Natural killer cell (primary cell): ENCODE measurements around the gene ABHD16A. TPM values are rescaled to one million over a fixed set of nuclear protein-coding genes. Genes with fewer than 3 reads are reported as not detected.
A peak's percentile ranks its signal among the peaks of the same experiment; 100 is the strongest.

Experiments
- ATAC-seq, 3 donors: fragments of 150-1000 bp in 2 of 3; fragments of 200-7000 bp in 1 of 3; cut with Tn5 transposase; 1 replicate in 1 of 3; 2 replicates in 2 of 3; pipeline ENCODE4 v1.10.0; 2021; ENCODE audit warnings: mild to moderate bottlenecking in 2 of 3, moderate library complexity in 2 of 3
- DNase-seq, 2 donors: peaks; one replicate each; pipeline versions ENCODE4 v3.0.0 to v3.0.0-alpha.2; 2013 to 2021; ENCODE audit warnings: mixed read lengths in 1 of 2
- H3K27ac ChIP-seq: one replicate; pipeline ENCODE4 v1.5.1; 2013; ENCODE audit warnings: mild to moderate bottlenecking, low read length
- H3K27me3 ChIP-seq: one replicate; pipeline ENCODE4 v1.6.1; 2013; ENCODE audit warnings: low read length; ENCODE audit not compliant: control insufficient read depth, insufficient read depth
- H3K36me3 ChIP-seq: one replicate; pipeline ENCODE4 v1.6.1; 2013; ENCODE audit warnings: low read length; ENCODE audit not compliant: control insufficient read depth, insufficient read depth
- H3K4me1 ChIP-seq: one replicate; pipeline ENCODE4 v1.6.1; 2013; ENCODE audit warnings: low read length; ENCODE audit not compliant: control insufficient read depth, insufficient read depth
- H3K4me3 ChIP-seq: one replicate; pipeline ENCODE4 v1.5.1; 2013; ENCODE audit warnings: low read length
- H3K9me3 ChIP-seq: one replicate; pipeline ENCODE4 v1.6.1; 2013; ENCODE audit warnings: low read length; ENCODE audit not compliant: control insufficient read depth, insufficient read depth
- H3K27ac Mint-ChIP-seq, 2 donors: one replicate each; pipeline ENCODE4 v1.8.0; 2022; ENCODE audit warnings: mild to moderate bottlenecking in 2 of 2, mixed read lengths in 2 of 2, moderate library complexity in 1 of 2
- H3K27me3 Mint-ChIP-seq, 2 donors: one replicate each; pipeline ENCODE4 v1.8.0; 2022; ENCODE audit warnings: low read depth in 2 of 2, mixed read lengths in 2 of 2
- H3K36me3 Mint-ChIP-seq: one replicate; pipeline ENCODE4 v1.8.0; 2022; ENCODE audit warnings: mixed read lengths
- H3K4me1 Mint-ChIP-seq, 2 donors: one replicate each; pipeline ENCODE4 v1.8.0; 2022; ENCODE audit warnings: mixed read lengths in 2 of 2
- H3K4me3 Mint-ChIP-seq: one replicate; pipeline ENCODE4 v1.8.0; 2022; ENCODE audit warnings: mild to moderate bottlenecking, moderate library complexity, mixed read lengths
- H3K9me3 Mint-ChIP-seq, 2 donors: one replicate each; pipeline ENCODE4 v1.8.0; 2022; ENCODE audit warnings: mixed read lengths in 2 of 2
- WGBS: methylation state at CpG from one replicate; pipeline ENCODE4 v1.1.7; 2013; ENCODE audit warnings: missing lambda C conversion rate; ENCODE audit not compliant: insufficient coverage; 5-methylcytosine and 5-hydroxymethylcytosine counted together
- intact Hi-C: fragments of 100-400 bp; cut with micrococcal nuclease; formaldehyde crosslinking; loops from one replicate; pipeline ENCODE4 v1.14.2; 2022
- total RNA-seq, 4 donors: library from RNA; stranded (reverse); fragments of 120-200 nt in 1 of 4; gene quantifications; one replicate each; pipeline versions ENCODE4 v1.2.3 to v1.2.4, GENCODE V29; 2013 to 2022
- TF ChIP-seq, protein P1 (sequence below): fragments of 200-600 bp; IDR thresholded peaks from one replicate; pipeline ENCODE4 v1.8.0; 2022; ENCODE audit warnings: antibody characterized with exemption

Gene ABHD16A
- total RNA-seq, 3 donors from 2014 or later (not counting 1 experiment from before 2014, with no cell fraction given) = 92.0 to 97.6 (median 94.2) TPM

DNA sequence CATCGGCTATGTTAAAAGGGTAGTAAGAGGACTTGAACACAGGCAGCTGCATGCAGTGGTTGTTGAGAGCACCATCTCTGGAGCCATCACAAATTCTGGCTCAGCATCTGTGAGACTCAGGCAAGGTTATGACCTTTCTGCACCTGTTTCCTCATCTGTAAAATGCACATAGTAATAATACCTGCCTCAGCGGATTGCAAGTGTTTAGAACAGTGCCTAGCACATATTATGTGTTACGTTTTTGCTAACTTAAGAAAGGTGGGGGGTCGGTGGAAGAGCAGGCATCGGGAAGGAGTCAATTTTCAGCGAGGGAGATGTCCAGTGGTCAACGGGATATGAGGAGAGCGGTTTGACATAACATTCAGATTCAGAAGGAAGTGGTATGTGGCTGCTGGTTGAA, 25.2 kb downstream of the ABHD16A start:
- H3K4me3 Mint-ChIP-seq = no peak overlapping the region
- intact Hi-C loops = no loop called here
- Histone ChIP-seq H3K27ac (no peak overlapping the region), H3K27me3 (no peaks in the 10 kb centered on the region), H3K9me3 (no peaks in the 10 kb centered on the region), H3K4me3 (no peak overlapping the region), H3K4me1 (peaks cover 24% of the 10 kb centered on the region), H3K36me3 (no peaks in the 10 kb centered on the region)
- WGBS = 71% methylated on average over 8 of the region's 8 CpGs
- H3K36me3 Mint-ChIP-seq = no peaks in the 10 kb centered on the region
- H3K27ac Mint-ChIP-seq = peak overlapping the region in 1 of 2 donors; percentile 19
- ATAC-seq = no peak
- H3K9me3 Mint-ChIP-seq = no peaks in the 10 kb centered on the region
- DNase-seq = no peak
- TF ChIP-seq, protein P1, sequence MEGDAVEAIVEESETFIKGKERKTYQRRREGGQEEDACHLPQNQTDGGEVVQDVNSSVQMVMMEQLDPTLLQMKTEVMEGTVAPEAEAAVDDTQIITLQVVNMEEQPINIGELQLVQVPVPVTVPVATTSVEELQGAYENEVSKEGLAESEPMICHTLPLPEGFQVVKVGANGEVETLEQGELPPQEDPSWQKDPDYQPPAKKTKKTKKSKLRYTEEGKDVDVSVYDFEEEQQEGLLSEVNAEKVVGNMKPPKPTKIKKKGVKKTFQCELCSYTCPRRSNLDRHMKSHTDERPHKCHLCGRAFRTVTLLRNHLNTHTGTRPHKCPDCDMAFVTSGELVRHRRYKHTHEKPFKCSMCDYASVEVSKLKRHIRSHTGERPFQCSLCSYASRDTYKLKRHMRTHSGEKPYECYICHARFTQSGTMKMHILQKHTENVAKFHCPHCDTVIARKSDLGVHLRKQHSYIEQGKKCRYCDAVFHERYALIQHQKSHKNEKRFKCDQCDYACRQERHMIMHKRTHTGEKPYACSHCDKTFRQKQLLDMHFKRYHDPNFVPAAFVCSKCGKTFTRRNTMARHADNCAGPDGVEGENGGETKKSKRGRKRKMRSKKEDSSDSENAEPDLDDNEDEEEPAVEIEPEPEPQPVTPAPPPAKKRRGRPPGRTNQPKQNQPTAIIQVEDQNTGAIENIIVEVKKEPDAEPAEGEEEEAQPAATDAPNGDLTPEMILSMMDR = no peak
- H3K4me1 Mint-ChIP-seq = peaks cover 19 to 23% of the 10 kb centered on the region in 2 donors
- H3K27me3 Mint-ChIP-seq = peaks cover 0 to 3% of the 10 kb centered on the region in 2 donors

DNA sequence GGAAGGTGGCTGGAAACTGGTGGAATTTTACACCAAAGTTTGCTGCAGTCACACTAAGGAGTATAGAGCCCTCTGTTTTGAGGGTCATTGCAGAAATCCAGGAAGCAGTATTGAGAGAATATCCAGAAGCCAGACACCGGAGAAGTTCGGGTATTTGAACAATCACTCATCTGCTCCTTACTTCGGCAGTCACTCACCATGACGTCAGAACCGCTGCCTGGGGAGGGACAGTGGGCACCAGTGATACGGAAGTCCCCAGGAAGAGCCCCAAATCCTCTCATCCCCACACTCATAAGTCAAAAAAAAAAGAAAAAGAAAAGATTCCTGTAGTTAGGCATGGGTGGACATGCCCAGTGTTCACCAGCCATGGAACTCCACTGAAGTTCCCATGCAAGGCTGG, 26.2 kb downstream of the ABHD16A start:
- TF ChIP-seq, protein P1 = no peak
- DNase-seq = no peak
- Histone ChIP-seq H3K4me1 (peaks cover 20% of the 10 kb centered on the region), H3K4me3 (no peak overlapping the region), H3K9me3 (no peaks in the 10 kb centered on the region), H3K36me3 (peaks cover 7% of the 10 kb centered on the region), H3K27ac (no peak overlapping the region), H3K27me3 (no peaks in the 10 kb centered on the region)
- no peak overlapping the region for H3K27ac Mint-ChIP-seq
- no peaks in the 10 kb centered on the region for H3K9me3 Mint-ChIP-seq
- peaks cover 0 to 3% of the 10 kb centered on the region in 2 donors for H3K27me3 Mint-ChIP-seq
- intact Hi-C loops = no loop called here
- peaks cover 19 to 23% of the 10 kb centered on the region in 2 donors for H3K4me1 Mint-ChIP-seq
- ATAC-seq = no peak
- 94% methylated on average over 5 of the region's 6 CpGs for WGBS
- H3K4me3 Mint-ChIP-seq = peak overlapping the region; percentile 35
- no peaks in the 10 kb centered on the region for H3K36me3 Mint-ChIP-seq

DNA sequence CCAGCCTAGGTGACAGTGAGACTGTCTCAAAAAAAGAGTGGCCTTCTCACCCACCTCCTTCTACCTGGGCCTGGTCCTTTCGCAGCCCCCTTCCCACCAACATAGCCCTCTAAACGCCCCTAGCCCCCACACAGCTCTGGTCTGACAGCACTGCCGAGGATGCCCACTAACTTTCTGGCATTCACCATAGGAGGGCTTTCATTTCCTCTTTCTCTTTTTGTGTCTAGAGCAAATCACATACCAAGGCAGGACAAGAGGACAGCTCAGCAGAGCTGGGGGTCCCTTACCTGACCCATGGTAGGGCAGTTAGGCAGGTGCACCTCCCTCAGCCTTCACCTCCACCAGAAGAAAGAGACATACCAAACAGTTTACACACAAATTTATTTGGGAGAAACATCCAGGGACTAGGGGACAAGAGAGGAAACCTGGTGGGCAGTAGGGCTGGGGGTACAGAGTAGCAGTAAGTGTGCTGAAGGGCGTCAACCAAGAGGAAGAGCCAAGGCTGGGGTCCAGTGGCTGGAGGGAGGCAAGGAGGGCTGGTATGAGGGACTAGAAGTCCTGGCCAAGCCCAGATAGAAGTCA, 26.7 kb downstream of the ABHD16A start:
- no peak overlapping the region for H3K27ac Mint-ChIP-seq

More for the DNA sequence above, 26.7 kb downstream of the ABHD16A start:
- Histone ChIP-seq H3K4me1 (peaks cover 15% of the 10 kb centered on the region), H3K36me3 (peaks cover 12% of the 10 kb centered on the region), H3K27me3 (no peaks in the 10 kb centered on the region), H3K27ac (no peak overlapping the region), H3K4me3 (no peak overlapping the region), H3K9me3 (no peaks in the 10 kb centered on the region)
- intact Hi-C loops = no loop called here
- Mint-ChIP-seq H3K9me3 (no peaks in the 10 kb centered on the region), H3K27me3 (peaks cover 0 to 3% of the 10 kb centered on the region in 2 donors), H3K36me3 (no peaks in the 10 kb centered on the region), H3K4me3 (no peak overlapping the region), H3K4me1 (peaks cover 15 to 20% of the 10 kb centered on the region in 2 donors)
- DNase-seq = no peak
- WGBS = 60% methylated on average over 4 of the region's 4 CpGs
- TF ChIP-seq, protein P1 = no peak
- ATAC-seq = no peak
